ENCODE results near the gene ECEL1.
"Not testable (repeated sequence)": the region's sequence is repeated elsewhere in the genome, so short reads cannot be mapped to it uniquely, and the experiment has no call there.

ECEL1 gene

DNA sequence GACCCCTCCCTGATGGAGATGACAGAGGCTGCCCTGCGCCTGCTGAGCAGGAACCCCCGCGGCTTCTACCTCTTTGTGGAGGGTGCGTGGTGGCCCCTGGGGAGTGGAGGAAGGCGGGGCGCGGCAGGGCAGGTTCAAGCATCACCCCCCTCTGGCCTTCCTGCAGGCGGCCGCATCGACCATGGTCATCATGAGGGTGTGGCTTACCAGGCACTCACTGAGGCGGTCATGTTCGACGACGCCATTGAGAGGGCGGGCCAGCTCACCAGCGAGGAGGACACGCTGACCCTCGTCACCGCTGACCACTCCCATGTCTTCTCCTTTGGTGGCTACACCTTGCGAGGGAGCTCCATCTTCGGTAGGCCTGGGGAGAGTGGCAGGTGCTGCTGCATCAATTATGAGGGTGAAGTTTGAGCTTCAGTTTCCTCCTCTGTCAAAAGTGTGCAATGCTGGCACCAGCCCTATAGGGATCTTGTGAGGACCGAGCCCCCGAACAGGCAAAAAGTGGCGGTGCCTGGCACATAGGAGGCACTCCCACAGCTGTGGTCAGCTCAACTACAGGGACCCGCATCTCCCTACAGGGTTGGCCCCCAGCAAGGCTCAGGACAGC, 29.5 kb downstream of the ECEL1 start:
- no peak for DNase-seq

DNA sequence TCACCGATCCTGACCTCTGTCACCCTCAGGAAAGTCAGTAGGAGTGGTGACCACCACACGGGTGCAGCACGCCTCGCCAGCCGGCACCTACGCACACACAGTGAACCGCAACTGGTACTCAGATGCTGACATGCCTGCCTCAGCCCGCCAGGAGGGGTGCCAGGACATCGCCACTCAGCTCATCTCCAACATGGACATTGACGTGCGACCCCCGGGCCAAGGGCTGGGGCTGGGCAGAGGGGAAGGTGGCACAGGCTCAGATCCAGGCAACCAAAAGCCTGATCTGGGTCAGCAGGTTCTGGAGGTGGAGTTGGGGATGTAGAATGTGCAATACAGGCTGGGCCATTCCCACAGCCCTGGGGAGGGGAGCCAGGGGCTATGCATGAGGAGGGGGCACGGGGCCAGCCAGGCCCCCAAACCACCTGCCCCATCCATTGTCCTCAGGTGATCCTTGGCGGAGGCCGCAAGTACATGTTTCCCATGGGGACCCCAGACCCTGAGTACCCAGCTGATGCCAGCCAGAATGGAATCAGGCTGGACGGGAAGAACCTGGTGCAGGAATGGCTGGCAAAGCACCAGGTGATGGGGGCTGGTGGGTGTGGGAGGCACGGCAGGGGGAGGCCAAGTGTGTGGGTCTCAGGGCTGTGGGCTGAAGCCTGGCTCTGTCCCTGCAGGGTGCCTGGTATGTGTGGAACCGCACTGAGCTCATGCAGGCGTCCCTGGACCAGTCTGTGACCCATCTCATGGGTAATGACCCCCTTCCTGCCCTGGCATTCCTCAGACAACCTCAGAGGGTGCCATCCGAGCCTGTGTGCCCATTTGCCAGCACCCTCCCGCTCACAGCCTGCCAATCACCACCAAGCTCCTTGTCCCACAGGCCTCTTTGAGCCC, 30.3 kb downstream of the ECEL1 start:
- DNase-seq = no peak

DNA sequence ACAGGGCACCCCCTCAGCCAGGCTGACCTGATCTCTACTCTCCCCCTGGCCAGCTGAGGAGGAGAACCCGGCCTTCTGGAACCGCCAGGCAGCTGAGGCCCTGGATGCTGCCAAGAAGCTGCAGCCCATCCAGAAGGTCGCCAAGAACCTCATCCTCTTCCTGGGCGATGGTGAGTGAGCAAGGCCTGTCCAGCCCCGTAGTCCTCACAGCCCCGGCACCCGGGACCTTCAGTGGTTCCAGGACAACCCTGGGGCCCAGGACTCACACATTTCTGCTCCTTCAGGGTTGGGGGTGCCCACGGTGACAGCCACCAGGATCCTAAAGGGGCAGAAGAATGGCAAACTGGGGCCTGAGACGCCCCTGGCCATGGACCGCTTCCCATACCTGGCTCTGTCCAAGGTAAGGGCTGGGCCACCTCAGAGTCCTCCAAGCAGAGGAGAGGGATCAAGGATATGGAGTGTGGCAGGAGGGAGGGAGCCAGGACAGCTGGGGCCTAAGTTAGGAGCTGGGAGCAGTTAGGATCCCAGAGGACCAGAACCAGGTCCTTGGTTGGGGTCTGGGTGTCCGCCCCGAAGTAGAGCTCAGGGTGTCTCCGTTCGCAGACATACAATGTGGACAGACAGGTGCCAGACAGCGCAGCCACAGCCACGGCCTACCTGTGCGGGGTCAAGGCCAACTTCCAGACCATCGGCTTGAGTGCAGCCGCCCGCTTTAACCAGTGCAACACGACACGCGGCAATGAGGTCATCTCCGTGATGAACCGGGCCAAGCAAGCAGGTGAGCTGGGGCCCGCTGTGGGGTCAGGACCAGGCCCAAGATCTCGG, 31.1 kb downstream of the ECEL1 start:
- DNase-seq = no peak

DNA sequence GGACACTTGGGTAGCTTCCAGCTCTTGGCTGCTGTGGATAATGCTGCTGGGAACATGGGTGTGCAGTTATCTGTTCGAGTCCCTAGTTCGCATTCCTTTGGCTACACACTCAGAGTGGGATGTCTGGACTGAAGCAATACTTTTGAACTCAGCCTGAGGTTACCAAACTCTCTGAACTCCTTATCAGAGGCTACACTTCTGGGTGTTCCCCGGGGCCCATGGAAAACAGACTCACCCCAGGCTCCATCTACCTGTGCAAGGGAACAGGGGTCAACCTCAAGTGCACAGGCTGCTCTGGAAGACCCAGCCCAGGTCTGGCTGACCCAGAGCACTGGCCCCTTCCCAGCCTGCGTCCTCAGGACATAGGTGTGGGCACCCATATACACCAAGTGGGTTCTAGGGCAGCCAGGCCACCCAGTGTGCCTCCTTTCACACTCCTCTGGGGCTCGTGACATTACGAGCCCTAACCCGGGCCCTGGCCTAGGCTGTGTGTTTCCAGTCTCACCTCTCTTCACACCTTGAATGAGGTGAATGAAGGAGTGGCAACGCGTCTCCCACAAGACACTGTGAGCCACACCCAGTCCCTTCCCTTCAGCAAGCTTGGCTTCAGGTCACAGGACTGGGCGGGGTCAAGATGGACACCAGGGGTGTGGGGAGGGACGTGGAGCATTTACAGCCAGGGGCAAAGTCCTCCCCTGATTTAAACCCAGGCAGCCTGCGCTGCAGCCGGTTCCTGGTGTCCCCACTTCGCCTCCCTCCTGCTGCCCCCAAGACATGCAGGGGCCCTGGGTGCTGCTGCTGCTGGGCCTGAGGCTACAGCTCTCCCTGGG, 32.0 kb downstream of the ECEL1 start, which contains the start of gene ALPI:
Gene ALPI (plus strand): TSS at position 728 of the 830 bp plus-strand sequence. CDS start 47 bp downstream, at position 775.
- DNase-seq = no peak

DNA sequence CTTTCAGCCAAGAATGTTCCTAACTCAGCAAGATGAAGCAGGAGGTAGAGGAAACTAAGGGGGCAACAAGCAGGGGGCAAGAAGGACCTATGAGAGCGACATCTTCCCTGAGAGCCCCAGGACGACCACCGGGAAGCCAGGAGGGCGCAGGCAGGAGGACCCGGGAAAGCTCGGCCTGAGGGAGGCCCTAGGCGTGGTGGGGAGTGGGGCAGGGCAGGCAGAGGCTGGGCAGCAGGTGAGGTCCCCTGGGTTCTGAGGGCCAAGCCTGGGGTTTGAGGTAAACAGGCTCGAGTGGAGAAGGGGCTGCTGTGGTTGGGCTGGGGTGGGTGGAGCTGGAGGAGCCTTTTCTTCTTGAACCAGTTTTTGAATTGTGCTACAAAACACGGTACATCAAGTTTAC, 33.0 kb downstream of the ECEL1 start:
- no peak for DNase-seq

DNA sequence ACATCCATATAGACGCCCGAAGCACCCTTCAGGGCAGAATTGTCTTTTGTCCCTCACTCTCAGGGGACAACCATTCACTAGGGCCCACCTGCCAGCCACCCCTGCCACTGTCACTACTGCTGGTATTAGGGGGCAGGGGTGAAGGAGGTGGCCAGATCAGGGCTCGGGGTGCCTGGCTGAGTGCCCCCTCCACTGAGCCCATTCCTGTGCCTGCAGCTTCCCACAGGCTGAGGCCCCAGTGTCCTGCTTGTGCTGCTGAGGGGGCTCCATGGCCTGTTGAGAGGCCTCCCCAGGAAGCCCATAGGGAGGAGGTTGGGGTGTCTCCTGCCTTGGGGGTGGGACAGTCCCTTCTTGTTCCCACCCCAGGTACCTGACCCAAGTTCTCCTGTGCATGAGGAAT, 36.0 kb downstream of the ECEL1 start:
- not testable (repeated sequence) for DNase-seq

DNA sequence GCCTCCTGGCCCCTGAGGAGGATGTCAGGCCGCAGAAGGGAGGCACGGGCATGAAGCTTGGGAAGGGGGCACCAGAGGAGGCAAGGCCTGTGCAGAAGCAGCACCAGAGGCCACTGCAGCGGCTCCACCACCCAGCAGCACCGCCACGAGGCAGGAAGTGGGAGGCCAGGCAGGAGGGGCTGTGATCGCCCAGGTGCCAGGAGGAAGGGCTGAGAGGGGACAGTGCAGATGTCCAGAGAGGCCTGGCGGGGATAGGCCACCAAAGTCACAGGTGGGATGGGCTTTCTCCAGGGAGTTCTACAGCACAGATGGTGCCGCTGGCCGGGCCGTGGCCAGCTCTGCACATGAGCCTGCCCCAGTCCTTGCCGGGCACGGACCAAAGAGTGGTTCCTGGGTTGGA, 37.7 kb downstream of the ECEL1 start:
- no peak for DNase-seq

DNA sequence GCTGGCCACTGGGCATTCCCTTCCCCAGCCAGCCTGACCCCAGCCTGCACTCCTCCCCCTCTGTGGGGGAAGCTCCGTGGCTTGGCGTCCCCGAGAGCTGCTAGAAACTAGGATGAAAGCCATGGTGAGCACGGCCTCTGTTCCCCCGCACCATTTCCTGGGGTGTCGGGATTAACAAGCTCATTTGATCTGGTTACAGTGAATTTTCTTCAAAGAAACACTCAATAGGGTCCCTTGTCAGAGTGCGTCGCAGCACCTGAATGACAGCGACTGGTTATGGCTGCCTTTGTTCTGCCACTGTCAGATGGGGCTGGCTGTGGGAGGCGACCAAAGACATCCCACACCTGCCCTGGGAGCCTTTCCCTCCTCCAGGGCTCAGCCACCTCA, 39.3 kb downstream of the ECEL1 start:
- no peak for DNase-seq

DNA sequence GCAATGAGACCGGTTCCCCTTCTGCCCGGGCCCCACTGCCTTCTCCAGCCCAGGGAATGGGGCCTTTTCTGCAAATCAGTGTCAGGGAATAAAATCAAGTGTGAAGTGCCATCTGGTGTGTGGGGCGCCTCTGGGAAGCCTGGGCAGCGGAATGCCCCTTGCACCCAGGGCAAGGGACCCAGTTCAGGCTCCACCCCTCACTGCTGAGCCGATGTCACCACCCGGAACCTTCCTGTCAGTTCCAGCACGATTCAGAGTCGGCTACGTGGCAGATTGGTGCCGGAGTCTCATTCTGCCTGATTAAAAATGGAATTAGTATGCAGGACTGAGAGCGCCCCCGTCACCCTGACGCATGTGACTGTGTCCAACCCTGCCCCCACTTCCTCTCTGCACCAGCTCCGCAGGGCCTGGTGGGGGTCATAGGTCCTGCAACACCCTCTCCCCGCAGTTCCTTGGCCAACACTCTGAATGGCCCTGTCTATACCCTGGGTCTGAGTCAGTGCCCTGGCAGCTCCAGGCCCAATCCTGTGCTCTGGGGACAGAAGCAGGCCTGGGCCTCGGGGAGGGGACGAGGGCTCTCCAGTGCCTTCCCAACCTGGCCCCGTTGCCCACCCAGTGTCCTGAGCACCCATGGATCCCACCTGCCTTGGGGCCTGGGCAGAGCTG, 39.9 kb downstream of the ECEL1 start:
- DNase-seq = no peak

DNA sequence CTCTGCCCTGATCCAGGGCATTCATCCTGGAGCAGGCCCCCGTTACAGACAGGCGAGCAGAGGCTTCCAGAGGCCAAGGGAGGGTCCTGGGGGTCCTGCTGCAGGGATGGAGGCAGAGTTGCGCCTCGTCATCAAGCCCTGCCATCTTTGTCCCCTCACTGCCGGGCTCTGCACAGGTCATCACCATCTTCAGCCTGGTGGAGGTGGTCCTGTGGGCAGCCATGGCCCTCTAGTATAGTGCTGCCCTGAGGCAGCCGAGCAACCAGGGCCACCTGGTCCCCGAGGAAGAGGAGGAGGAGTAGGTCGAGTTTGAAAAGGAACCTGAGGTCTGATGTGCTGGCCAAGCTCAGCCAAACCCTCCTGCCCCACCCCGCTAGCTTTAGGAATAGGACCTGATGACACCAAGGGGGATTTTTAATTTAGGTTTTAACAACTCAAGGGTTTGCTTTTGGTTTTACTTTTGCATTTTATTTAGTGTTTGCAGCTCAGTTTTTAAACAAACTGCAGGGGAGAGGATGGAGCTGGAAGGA, 40.5 kb downstream of the ECEL1 start:
- DNase-seq = no peak

DNA sequence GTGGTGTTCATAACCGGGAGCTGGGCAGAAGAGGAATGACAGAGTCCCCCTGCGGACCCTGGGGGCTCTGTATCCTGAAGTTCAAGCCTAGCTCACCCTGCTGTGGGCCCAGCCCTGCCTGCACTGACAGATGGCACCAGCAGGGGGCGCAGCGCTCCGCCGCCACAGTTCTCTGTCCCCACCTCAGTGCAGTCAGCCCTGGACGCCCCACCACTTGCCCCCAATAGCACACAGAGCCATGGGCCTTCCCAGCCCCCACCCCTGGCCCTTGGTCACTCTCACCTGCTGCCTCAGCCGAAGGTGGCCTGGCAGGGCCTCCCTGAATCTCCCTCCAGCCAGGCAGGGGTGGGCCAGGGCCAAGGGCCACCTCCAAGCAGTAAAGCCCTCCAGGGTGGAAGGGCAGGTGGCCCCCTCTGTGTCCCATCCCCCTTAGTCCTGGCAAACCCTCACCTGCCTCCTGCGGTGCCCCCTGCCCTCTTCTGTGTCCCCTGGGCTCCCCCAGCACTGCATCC, 41.3 kb downstream of the ECEL1 start:
- DNase-seq = not testable (repeated sequence)

DNA sequence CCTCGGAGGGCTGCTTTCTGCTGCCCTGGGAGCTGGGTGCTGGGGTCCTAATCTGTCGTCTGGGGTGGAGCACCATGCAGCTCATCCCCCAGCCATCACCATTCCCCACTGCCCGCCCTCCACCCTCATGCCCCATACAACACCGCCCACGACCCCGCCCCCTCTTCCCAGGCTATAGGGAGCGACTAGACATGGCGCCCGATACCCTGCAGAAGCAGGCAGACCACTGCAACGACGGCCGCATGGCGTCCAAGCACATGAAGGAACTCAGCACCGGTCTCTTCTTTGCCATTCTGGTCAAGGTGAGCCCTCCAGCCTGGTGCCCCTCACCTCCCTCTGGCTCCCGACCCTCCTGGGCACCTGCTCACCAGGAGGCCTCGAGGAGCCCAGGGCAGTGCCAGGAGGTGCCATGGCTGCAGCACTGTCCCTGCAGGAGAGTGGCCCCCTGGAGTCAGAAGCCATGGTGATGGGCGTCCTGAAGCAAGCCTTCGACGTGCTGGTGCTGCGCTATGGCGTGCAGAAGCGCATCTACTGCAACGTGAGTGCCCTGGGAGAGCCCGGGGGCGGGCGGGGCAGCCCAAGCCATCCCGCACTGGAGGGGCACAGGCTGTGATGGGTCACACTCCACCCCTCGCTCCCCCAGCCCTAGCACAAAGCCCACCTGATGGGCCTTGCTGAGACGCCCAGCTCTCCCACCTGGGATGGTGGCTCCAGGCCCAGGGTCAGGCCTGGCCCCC, 42.3 kb downstream of the ECEL1 start:
- not testable (repeated sequence) for DNase-seq

DNA sequence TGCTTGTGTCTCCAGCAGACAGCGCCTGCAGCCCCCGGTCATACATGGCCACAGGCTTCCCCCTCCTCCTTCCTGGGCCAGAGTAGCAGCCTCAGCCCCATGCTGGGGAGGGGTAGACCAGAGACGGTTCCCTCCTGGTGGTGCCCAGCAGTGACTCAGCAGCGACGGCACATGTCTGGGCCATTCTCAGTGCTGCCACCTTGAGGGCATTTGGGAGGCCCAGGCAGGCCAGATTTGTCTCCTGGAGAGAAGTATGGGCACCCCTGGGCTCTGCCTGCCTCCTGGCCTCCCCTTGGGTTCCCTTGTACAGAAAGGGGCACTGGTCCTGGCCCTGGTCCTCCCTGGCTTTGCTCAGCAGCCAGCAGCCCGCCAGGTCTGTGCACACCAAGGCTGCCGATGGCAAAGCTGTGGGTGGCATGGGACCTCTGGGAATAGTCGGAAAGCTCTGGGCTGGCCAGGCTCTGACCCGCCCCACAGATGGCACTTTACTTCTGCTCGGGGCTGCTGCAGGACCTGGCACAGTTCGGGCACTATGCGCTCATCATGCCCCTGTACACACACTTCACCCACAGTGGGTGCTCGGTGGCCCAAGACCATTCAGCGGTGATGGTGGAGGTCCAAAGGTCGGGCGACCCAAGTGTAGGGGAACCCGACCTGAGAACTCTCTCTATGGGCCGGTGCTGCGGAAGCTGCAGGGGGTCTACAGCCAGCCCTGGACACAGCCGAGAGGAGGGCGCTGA, 43.1 kb downstream of the ECEL1 start:
- DNase-seq = no peak

DNA sequence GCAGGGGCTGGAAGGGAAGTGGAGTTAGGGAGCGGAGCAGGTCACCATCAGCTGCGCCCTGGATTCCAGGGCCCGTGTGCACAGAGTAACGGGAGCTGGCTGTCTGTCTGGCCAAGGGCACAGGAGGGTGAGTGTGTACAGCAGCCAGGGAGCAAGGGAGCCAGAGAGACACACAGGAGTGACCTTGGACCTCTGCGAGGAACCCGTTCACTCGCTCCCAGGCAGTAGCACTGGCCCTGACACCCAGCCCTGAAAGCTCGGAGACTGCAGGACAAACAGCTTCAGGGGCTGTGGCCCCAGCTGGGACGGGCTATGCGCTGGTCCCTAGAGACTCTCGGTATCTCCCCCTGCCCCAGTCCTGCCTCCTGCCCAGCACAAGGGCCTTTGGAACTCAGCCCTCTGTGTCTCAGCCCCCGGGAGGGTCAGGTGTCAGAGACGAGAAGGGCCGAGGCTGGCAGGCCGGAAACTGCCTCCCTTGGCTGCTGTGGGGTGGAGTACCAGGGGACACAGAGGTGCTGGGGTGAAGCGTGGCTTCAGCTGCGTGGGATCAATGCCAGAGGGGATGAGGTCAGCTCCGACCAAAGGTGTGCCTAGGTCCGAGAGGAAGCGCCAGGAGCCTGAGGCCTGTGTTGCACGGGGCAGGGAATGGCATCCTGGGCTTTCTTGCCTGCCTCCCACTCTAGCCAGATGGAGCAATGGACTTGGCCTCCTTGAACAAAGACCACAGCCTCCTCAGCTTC, 43.8 kb downstream of the ECEL1 start:
- not testable (repeated sequence) for DNase-seq

DNA sequence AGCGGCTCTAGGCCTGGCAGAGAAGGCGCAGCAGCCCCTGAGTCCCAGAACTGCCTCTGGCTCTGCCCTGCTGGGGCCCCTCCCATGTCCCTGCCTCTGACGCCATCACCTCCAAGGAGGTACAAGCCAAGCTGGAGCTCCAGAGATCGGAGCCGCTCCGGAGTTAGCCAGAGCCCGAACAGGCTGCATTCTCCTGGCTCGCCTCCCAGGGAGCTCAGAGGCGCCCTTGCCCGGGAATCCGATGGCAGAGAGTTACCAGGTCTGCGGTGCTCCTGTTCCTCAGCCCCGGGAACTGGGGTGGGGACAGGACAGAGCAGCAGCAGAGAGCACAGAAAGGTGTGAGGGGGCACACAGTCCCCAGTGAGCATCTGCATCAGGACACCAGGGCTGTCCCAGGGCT, 44.6 kb downstream of the ECEL1 start:
- not testable (repeated sequence) for DNase-seq

DNA sequence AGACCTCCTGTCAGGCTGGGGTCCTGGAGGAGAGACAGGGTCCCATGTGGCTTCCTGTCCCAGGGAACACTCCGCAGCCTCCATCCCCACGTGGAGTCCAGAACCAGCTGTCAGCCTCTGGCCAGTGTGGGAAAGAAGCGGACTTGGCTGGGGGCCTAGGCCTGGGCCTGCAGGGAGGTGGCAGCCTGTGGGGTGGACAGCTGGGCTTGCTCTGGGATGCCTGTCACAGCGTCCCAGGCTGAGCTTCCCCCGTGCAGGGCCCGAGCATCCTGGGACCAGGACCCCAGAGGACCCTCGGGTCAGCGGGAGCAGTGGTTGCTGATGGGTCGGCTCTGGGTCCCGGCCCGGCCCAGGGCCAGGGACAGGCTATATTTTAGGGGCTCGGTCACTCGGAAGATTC, 45.2 kb downstream of the ECEL1 start:
- DNase-seq = not testable (repeated sequence)

DNA sequence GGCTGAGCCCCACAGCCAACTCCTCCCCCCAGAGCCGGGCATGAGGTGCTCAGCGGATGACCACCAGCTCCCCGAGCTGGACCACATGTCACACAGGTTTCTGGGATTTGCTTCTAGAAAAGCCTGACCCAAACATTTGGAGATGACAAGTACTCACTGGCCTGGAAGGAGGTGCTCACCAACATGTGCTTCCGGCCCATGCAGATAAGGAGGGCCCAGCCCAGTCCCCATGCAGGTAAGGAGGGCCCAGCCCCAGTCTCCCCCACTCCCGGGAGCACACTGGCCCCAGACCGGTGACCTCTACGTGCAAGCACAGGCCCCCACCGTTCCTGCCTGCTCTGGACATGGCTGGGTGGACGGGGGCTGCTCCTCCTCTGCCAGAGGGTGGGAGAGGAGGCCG, 45.7 kb downstream of the ECEL1 start:
- DNase-seq = not testable (repeated sequence)

DNA sequence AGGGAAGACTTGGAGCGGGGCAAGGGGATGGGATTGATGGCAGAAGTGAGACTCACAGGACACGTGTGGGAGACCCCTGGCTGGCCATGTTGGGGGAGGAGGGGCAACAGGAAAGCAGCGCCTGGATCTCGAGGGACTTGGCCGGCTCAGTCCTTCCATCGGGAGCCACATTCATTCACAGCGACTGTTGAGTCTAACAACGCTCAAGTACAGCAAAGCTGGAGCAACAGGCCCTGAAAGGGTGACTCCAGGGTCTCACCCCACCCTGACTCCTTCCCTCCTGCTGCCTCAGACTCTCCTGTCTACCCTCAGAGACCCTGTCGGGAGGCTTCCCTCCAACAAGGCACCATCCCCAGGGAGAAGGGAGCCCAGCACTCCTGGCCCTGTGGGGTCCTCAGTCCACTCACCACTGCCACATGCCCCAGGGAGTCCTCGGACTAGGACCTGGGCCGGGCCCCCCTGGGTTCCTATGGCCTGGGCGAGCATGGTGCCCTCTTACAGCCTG, 46.4 kb downstream of the ECEL1 start:
- DNase-seq = no peak

Measured in NCI-H1092 treated with DMSO at 0.1 percent for 48 hours (cell line).